Measurements from ENCODE around the gene SOCS7.

The SOCS7 gene, protein sequence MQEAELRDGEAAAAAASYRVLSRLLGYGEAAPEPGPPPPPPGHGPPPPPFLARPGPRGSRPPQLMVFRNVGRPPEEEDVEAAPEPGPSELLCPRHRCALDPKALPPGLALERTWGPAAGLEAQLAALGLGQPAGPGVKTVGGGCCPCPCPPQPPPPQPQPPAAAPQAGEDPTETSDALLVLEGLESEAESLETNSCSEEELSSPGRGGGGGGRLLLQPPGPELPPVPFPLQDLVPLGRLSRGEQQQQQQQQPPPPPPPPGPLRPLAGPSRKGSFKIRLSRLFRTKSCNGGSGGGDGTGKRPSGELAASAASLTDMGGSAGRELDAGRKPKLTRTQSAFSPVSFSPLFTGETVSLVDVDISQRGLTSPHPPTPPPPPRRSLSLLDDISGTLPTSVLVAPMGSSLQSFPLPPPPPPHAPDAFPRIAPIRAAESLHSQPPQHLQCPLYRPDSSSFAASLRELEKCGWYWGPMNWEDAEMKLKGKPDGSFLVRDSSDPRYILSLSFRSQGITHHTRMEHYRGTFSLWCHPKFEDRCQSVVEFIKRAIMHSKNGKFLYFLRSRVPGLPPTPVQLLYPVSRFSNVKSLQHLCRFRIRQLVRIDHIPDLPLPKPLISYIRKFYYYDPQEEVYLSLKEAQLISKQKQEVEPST

DNA sequence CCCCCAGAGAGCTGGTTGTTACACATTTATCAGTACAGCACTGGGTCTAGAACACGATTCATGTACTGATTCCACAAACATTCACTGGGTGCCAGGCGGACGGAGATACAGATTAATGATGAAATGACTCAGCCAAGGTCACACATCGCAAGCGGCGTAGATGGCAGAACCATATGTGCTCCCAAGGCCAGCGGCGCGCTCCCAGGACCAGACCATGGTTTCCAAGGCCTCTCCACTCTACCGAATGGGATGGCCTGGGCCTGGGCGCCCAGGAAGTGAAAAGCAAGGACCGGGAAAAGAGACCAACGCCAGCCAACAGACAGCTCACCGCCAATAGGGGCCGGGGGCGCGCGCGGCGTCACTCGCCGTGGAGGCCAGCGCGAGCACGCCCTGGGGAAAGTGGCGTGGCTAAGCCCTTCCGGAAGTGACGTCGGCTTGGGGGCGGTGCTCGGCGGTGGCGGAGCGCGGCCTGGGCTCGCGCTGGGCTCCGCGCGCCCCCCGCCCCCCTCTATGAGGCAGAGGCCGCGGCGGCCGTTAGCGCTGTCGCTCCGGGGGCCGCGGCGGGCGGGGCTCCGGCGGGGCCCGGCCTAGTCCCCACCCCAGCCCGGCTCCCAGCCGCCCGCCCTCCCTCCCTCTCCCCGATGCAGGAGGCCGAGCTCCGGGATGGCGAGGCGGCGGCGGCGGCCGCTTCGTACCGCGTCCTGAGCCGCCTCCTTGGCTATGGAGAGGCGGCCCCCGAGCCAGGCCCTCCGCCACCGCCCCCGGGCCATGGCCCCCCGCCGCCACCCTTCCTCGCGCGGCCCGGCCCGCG lies at the start of gene SOCS7:
Gene SOCS7 (plus strand): TSS at position 433 of the 811 bp plus-strand sequence. CDS start 209 bp downstream, at position 642.
- peak; percentile 97 for DNase-seq

DNA sequence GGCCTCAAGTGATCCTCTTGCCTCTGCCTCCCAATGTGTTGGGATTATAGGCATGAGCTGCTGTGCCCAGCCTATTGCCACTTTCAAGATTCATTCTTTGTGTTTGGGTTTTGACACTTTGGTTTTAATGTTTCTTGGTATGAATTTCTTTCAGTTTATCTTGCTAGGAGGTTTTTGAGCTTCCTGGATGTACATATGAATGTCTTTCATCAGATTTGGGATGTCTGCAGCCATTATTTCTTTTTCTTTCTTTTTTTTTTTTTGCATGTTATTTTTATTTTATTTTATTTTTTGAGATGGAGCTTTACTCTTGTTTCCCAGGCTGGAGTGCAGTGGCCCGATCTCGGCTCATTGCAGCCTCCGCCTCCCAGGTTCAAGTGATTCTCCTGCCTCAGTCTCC lies 36.1 kb upstream of the SOCS7 start:
- no peak for DNase-seq

DNA sequence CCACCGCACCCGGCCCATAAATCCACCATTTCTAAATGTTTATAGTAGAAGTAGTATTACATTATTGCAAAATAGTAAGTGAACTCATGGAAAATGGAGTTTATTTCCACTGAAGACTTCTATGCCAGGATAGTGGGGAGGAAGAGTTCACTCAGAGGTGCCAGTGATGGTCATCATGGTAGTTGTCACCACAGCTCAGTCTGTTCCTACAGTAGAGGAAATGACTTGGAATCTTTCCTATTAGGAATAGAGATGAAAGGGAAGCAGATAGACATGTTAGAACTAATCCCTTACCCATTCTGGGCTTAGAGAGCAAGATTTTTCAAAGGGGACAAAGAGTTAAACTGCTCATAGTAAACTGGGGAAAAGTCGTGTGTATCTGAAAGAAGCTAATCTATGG lies 34.6 kb upstream of the SOCS7 start:
- DNase-seq = no peak

DNA sequence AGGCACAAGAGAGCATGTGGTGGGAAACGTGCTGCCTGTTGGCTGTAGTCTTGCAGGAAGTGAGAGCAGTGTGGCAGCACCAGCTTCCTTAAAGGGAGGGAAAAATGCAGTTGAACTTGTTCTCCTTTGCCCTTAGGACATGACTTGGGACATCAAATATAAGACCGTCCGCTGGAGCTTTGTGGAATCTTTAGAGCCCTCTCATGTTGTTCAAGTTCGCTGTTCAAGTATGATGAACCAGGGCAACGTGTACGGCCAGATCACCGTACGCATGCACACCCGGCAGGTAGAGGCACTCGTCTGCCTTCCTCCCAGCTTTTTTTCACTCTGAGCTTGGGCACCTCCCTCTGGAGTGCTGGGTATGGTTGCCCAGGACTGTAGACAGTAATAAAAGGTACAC lies 31.2 kb upstream of the SOCS7 start:
- no peak for DNase-seq

DNA sequence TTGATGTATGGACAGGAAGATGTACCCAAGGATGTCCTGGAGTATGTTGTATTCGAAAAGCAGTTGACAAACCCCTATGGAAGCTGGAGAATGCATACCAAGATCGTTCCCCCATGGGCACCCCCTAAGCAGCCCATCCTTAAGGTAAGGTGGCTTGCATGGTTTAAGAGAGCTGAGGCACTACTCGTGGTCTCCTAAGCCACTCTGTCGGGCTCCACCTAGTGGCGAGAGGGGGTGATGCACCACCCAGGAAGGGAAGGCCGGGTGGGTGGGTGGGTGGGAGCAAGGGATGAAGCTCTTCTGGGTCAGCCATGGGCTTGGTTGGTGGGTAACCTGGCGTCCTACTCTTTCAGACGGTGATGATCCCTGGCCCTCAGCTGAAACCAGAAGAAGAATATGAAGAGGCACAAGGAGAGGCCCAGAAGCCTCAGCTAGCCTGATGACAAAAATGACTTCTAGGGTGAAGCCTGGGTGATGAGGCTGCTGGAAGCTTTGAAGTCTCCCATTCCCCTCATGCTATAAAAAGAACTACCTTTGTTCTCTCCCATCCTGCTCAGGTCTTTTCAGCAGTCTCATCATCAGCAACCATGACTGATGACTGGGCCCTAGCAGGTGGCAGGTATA lies 29.4 kb upstream of the SOCS7 start:
- DNase-seq = peak; percentile 65

DNA sequence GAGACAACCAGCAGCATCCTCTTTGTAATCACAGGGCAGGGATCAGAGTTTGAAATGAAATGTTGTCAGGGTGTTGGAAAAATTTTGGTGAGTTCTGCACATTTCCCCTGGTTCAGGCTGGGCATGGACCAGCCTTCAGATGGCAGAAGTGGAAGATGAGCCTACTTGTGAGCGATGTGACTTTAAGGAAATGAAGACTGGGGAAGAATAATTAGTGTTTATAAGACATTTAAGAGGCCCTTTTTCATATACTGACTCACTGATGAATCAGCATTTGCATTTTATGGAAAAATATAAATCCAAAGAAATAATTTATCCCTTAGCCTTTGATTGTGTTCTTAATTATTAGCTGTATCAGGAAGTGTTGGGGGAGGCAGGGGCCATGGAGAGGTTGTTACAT lies 28.7 kb upstream of the SOCS7 start:
- no peak for DNase-seq

DNA sequence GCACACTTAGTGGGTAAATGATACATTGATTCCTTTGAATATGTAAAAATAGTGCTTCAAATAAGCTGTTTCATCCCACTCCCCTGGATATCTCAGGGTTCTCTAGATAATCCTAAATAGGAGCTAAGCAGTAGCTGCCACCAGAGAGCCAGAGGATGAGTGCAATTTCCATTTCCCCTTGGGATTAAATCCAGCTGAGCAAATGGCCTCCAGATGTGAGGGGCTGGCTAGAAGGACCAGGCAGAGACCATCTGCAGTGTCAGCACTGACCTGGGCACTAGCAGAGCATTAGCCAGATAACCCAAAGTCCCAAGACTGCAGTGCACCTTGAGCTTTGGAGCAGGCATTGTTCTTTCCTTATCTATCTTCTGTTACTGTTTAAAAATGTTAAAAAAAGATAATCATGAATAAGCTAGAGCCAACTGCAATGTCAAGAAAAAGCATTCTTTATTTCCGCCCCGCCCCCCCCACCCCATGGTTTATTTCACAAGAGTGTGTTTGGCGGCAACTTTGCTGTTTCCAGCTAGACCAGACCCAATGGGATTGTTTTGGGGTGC lies 27.4 kb upstream of the SOCS7 start:
- DNase-seq = no peak

DNA sequence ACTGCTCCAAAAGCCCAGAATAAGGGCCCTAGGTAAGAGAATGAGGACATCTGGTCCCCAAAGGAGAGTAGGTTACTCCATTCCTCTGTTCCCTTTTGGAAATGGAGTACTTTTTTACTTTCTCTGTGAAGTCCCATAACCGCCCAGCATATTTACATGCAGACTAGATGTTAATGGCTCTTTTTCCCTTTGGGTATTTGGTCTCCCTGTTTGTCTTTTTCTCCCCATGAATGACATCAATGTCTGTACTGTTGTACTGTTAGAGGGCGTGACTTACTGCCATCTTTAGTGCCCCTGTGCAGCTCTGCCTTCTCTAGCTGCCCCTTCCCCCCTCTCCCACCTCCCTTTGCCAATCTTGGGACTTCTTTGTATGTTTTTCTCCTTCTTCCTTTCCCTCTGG lies 26.9 kb upstream of the SOCS7 start:
- DNase-seq = no peak

DNA sequence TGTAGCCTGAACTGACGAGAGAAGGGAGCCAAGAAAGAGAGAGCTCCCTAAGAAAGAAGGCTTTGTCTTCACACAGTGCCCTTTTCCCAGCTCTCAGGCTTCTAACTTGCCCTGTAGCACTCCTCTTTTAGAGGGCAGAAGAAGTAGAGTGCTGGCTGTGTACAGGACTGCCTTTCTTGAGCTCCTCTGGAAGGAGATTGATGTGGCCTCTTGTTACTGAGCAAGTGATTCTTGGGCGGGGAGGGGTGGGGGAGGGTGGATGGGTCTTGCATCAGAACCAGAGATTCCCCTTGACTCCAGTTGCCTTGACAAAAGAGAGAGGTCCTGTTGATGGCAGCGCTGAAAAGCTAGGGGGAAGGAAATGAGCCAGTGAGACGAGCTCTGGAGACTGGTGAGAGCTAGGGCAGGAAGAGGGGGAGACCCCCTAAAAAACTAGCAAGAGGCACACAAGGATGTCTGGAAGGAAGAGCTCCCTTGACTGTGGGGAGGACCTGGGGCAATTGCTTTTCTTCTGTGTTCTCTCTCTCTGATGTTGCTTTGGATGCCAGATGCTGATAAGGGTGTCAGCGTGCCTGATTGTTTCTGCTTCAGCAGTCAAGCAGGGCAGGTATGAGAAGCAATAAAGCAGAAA lies 26.3 kb upstream of the SOCS7 start:
- no peak for DNase-seq

DNA sequence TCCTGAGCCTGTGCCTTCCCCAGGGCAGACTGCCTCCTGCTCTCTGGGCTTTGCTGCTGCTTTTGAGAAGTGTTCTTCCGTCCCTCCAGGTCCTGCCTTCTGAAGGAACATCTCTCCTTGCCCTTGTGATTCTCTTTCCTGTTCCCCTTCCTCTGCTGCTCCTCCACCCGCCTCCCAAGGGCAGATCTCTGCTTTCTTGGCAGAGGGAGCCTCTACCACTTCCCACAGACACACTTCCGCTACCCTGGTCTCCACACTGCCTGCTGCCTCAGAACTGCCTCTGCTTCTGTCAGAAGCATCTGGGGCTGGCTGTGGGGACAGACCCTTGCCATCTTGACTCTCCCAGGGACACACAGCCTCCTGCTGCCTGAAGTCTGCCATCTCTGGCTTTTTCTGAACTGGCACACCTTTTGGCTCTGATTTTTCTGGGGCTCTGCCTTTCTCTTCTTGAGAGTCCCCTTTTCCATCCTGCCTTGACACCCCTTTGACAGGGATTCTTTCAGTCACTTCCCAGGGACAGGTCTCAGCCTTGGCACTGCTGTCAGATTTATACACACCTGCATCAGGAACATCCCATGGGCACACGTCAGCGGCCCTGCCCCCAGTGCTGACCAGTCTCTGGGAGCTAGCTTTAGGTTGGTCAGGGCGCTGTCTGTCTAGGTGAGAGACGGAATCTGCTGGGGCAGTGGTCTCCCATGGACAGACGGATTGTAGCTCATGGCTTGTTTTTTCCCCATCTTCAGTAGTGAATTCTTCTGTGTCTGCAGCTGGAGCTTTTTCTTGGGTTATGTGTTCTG lies 24.4 kb upstream of the SOCS7 start:
- DNase-seq = no peak

DNA sequence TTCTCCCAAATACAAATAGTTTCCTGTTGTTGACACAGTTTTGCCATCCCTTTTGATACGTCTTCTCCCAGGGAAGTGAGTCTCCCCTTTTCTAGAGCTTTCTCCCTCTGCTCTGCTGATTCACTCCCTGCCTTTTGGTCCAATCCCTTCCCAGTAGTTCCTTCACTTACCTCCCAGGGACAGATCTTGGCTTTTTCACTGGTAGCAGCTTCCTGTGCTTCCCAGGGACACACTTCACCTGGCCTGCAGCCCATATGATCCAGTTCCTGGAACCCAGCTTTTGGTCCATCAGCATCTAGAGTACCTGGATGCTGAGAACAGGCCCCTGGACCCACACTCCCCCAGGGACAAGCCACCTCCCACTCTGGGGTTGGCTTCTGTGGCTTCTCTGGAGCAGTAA lies 23.7 kb upstream of the SOCS7 start:
- DNase-seq = no peak

DNA sequence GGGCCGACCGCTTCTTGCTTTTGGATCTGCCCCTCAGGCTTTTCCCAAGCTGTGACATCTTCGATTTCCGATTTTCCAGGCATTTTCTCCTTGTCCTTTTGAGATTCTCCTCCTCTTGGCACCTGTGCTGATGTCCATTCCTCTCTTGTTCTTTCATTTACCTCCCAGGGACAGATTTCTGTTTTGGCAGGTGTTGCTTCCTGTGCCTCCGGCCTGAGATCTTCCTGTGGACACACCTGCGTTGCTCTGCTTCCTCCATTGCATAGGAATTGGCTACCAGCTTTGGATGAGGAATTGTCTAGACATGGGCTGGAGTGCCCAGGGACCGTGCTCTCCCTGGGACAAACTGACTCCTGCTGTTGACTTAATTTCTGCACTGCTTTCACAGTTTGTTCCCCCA lies 23.0 kb upstream of the SOCS7 start:
- no peak for DNase-seq

DNA sequence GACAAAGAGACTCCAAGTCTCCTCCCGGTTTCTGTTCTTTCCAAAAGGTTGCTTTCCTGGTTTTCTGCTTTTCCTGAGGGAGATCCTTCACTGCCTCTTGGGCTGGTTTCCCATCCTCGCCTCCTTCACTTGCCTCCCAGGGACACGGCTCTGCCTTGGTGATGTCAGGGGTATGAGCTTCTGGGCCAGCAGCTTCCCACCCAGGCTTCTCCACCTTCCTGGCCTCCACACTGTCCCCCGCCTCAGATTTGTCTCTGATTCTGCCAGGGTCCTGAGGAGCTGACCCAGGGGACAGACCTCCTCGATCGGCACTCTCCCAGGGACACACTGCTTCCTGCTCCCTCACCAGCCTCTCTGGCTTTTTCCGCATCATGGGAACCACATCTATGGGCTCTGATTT lies 22.4 kb upstream of the SOCS7 start:
- no peak for DNase-seq

DNA sequence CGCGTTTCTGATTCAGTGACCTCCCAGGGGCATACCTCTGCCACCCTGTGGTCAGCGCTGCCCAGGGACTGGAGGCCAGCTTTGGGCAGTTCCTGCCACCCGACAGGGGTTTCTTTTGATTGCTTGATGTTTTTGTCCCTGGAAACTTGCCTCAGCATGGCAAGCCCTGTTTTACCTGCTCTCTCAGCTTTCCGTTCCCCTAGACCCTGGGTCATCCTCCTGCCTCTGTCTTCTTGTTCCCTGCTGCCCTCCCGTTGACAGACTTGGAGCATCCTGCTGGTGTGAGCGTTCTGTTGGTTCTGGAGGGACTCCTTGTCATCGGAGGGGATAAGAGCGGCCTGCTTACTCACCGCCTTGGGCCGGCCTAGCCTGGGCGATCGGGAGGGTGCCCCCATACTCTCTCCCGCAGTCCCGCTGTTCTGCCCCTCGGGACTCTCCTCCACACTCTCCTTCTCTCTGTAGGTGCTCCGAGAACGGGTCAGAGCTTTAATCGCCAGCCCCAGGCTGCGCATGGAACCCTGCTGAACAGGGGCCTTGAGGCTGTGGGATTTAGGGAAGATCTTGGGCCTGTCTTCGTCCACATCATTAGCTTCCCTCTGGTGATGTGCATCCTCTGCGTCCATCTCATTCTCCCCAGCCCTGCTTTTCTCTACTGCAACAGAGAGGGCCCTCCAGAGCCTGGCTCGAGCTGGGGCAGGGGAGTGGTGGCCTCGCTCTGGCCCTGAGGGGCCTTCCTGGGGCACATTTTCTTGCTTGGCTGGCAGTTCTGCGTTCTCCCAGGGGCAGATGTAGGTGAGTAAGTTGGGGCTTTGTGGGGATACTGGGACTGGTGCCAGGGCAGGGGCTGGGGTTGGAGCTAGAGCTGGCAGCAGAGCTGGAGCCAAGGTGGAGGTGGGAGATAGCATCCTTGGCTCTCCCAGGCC lies 21.6 kb upstream of the SOCS7 start:
- no peak for DNase-seq

DNA sequence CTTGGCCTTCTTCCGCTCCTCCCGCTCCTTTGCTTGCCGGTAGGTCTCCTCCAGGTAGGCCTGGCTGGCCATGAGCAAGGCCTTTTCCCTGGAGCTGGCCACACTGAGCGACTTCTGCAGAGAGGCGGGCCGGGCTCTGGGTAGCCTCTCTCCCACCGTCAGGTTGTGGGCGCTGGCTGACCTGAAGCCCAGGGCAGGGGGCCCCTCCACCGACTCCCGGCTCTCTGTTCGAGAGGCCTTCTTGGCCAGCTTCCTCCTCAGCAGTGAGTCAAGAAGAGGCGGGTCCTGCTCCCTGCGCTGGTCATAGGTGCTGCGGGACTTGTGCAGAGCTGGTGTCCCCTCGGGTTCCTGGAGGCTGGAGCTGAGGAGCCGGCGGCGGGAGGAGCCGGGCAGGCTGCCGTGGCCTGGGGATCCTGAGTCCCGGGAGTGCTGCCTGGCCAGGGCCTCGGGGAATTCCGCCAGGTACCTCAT lies 20.7 kb upstream of the SOCS7 start:
- no peak for DNase-seq

DNA sequence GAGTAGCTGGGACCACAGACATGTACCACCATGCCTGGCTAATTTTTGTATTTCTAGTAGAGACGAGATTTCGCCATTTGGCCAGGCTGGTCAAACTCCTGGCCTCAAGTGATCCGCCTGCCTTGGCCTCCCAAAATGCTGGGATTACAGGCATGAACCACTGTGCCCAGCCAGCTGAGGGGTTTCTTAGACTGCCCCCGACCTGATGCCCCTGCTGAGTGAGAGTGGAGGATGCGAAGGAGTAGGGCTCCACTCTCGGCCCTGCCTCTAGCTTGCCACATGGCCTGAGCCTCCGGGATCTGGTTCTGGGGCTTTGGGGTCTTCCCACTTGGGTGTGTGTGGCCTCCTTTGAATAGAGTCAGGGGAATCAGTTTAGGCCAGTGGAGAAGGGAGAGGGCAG lies 18.9 kb upstream of the SOCS7 start:
- DNase-seq = no peak

DNA sequence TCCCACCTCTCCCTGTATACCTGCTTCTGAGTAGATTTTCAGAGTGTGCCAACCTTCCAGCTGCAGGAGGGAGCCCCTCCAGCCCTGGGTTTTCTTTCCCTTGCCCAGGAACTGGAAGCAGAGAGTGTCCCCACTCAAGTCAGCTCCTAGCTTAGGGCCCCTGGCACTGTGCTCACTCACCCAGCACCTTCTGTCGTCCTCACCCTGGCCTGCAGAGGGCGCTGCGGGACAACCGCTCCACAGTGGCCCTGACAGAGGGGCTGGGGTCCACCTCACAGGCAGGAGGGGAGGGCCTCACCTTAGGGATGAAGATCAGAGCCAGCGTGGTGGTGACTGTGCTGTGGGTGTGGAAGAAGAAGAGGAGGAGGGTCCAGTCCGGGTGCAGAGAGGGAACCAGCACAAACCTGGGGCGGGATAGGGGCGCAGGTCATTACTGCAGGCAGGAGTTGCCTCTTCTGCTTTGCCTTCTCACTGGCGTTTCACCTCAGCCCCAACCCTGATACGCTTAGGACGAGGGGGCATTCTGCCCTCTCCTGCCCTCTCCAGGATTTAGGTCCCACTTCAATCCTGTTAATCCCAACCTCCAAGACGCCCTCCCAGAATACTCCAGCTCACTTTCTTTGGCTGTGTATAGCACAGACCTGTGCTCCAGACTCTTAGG lies 17.9 kb upstream of the SOCS7 start:
- peak; percentile 64 for DNase-seq

DNA sequence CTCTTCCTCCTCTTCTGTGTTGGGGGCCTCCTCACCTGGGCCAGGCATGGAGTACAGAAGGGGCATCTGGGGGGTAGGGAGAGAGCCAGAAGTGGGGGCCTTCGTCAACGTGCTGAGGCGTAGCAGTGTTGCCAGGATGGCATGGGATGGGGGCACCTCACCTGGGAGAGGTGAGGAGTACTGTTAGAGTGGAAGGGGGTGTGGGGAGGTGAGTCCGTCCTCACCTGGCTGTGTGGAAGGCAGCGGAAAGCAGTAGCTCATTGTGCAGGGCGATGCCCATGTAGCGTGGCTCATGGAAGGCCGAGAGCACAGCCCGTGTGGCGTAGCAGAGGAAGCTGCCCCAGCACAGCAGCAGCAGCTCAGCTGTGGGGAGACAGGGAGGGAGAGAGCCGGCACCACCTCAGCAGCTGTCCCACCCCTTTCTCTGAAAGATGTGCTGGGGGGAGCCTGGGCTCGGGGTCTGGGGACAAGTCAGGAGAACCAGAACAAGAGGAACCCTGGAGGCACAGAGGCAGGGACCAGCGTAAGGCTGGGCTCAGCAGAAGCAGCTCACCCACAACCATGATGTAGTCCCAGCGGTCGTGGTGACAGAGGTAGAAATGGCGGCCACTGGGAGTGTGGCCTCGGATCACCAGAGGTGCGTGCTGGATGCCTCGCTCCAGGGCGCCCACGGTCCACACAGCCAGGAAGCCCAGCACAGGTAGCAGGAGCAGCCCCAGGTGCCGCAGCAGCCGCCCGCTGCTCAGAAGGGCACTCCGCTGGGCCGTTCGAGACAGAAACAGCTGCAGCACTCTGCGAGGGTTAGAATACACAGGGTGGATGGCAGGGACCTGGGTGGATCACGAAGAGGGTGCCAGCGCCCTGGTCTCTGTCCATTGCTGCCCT lies 16.9 kb upstream of the SOCS7 start:
- no peak for DNase-seq

DNA sequence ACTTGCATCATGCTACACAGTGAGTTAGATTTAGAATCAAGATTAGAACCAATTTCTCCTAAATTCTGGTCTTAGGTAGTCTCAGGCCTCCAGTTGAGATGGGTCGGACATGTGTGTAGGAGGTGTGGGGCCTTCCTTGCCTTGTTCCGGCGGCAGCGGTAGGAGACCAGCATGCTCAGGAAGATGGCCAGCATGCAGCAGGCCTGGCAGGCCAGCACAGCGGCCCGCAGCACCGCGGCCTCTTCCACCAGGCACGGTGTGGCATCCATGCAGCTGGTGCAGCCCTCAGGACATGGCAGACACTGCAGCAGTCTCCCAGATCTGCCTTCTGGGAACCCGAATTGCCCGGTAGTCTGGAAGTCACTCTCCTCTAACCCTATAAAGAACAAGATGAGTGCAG lies 14.8 kb upstream of the SOCS7 start:
- no peak for DNase-seq
